Left colon (tissue), 2 donors: ENCODE measurements around the gene HEBP1. TPM values are rescaled to one million over a fixed set of nuclear protein-coding genes. Genes with fewer than 3 reads are reported as not detected.

Experiments
- ATAC-seq: fragments of 200-7000 bp; cut with Tn5 transposase; one replicate; pipeline ENCODE4 v1.9.1; 2020; ENCODE audit warnings: mild to moderate bottlenecking, moderate library complexity
- DNase-seq, 2 donors: peaks; one replicate each; pipeline ENCODE4 v3.0.0-alpha.2; 2020
- intact Hi-C, 2 donors: fragments of 100-400 bp; cut with DNase I in 1 of 2; cut with micrococcal nuclease in 1 of 2; formaldehyde crosslinking; loops; one replicate each; pipeline versions ENCODE4 v1.11.2 to v1.14.0; 2022; cut with DNase I, micrococcal nuclease
- total RNA-seq, 2 donors: library from RNA; stranded (reverse); fragmentation: NEBNext Ultra II Directional; extraction: Animal tissue kit (Norgen Biotek cat#: 25700); gene quantifications; one replicate each; pipeline ENCODE4 v1.2.1, GENCODE V29; 2021
- donor health status: DM: no; HTN: no; CAD: no.
- donor health status: DM: yes; HTN: yes; CAD: no.

Gene HEBP1
- total RNA-seq, 2 donors from 2014 or later, result 26.0 to 62.9 TPM

GRCh38 chr12:12930633-12931219 lies 69.3 kb downstream of the HEBP1 start:
- DNase-seq (no peak), ATAC-seq (no peak)
- intact Hi-C loops, result no loop called here

- ATAC-seq (no peak), DNase-seq (no peak)
- intact Hi-C loops, result no loop called here
Observed at GRCh38 chr12:12929696-12930095, 70.4 kb downstream of the HEBP1 start.

- intact Hi-C loops, result no loop called here
- ATAC-seq (peak; percentile 93), DNase-seq (peak; percentile 77 to 91)
Observed at GRCh38 chr12:12927211-12928079, 72.6 kb downstream of the HEBP1 start.

DNA sequence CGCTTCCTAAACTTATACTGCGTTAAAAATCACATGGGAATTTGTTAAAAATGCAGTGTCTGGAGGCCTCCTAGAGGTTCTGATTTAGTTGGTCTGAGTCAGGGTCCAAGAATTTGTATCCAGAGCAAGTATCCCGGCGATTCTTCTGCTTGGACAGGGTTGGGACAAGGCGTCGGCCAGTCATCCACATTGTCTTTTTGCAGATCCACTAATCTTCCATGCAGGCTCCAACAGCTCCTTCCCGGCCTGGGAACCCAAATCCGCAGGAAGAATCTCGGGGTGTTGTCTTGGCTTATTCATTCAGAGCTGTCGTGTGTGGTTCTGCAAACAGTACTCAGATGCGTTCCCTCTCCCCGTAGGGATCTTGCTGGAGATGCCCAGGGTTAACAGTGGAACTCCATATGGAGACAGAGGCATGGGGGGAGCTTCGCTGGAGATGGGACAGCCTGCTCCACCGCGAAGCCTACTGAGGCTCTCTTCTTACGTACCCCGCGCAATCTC lies 73.4 kb downstream of the HEBP1 start:
- intact Hi-C loops, result no loop called here
- ATAC-seq (no peak), DNase-seq (no peak)

GRCh38 chr12:12925388-12925787 lies 74.7 kb downstream of the HEBP1 start:
- ATAC-seq, result no peak
- no peak for DNase-seq
- intact Hi-C loops, result no loop called here

Other genes with a start within 250 kb of the HEBP1 start
- 1 to 10 TPM; 2.6 to 6.7 TPM for gene APOLD1, start 214.6 kb downstream of the HEBP1 start, total RNA-seq
- gene DDX47, start 186.9 kb downstream of the HEBP1 start, total RNA-seq, result 10 to 100 TPM; 30.5 to 31.0 TPM
- 100 to 1,000 TPM; 206 to 463 TPM for gene GPRC5A, start 108.7 kb downstream of the HEBP1 start, total RNA-seq
- under 1 TPM in 1 of 2 donors, not detected in 1; 0.28 TPM for gene GPRC5D, start 48.1 kb downstream of the HEBP1 start, total RNA-seq
- 1 to 10 TPM; 1.3 to 1.7 TPM for gene FAM234B, start 44.1 kb upstream of the HEBP1 start, total RNA-seq
- gene GSG1, start 103.4 kb upstream of the HEBP1 start, total RNA-seq, result not detected
- 1,000 to 10,000 TPM in 1 of 2 donors, 100 to 1,000 TPM in 1; 459 to 1,135 TPM for gene EMP1, start 196.5 kb upstream of the HEBP1 start, total RNA-seq